Neuronal stem cell (in vitro differentiated cells): Measurements from ENCODE around the gene RFLNA.

Experiments
- DNase-seq: peaks from one replicate; pipeline ENCODE4 v3.0.0-alpha.2; 2013; ENCODE audit warnings: low spot score
- H2AFZ ChIP-seq: one replicate; pipeline ENCODE4 v1.6.1; 2013; ENCODE audit warnings: mild to moderate bottlenecking, low read length, inconsistent platforms
- H2AK5ac ChIP-seq: 2 replicates; pipeline ENCODE4 v1.6.1; 2013; ENCODE audit warnings: low read depth, mild to moderate bottlenecking, inconsistent platforms, low read length, moderate library complexity, mixed read lengths
- H2BK120ac ChIP-seq: 2 replicates; pipeline ENCODE4 v1.6.1; 2013; ENCODE audit warnings: low read depth, mild to moderate bottlenecking, inconsistent platforms, low read length, moderate library complexity, mixed read lengths
- H2BK12ac ChIP-seq: one replicate; pipeline ENCODE4 v1.6.1; 2013; ENCODE audit warnings: low read length, inconsistent platforms
- H2BK15ac ChIP-seq: 2 replicates; pipeline ENCODE4 v1.6.1; 2013; ENCODE audit warnings: mild to moderate bottlenecking, low read length, inconsistent platforms, mixed read lengths
- H2BK5ac ChIP-seq: one replicate; pipeline ENCODE4 v1.6.1; 2013; ENCODE audit warnings: inconsistent platforms, mild to moderate bottlenecking, low read length, moderate library complexity
- H3K14ac ChIP-seq: one replicate; pipeline ENCODE4 v1.6.1; 2013; ENCODE audit warnings: low read length, inconsistent platforms
- H3K18ac ChIP-seq: 2 replicates; pipeline ENCODE4 v1.6.1; 2013; ENCODE audit warnings: low read length, inconsistent platforms
- H3K23ac ChIP-seq: 2 replicates; pipeline ENCODE4 v1.6.1; 2013; ENCODE audit warnings: low read depth, mild to moderate bottlenecking, mixed read lengths, low read length, inconsistent platforms; ENCODE audit not compliant: poor library complexity
- H3K27ac ChIP-seq: replicated peaks from 3 replicates; pipeline ENCODE4 v1.5.1; 2013; ENCODE audit warnings: low read length, inconsistent platforms
- H3K27me3 ChIP-seq, 3 experiments: 2 replicates each; pipeline ENCODE4 v1.6.1; 2013; ENCODE audit warnings: low read length in 3 of 3, mild to moderate bottlenecking in 2 of 3, inconsistent platforms in 1 of 3, low read depth in 1 of 3, mixed read lengths in 1 of 3, moderate library complexity in 1 of 3; ENCODE audit not compliant: control insufficient read depth in 3 of 3, insufficient read depth in 3 of 3
- H3K36me3 ChIP-seq, 2 donors: replicated peaks in 1 of 2; 2 replicates each; pipeline ENCODE4 v1.6.1; 2013; ENCODE audit warnings: low read length in 2 of 2; ENCODE audit not compliant: control insufficient read depth in 2 of 2, insufficient read depth in 2 of 2
- H3K4ac ChIP-seq: 2 replicates; pipeline ENCODE4 v1.6.1; 2013; ENCODE audit warnings: inconsistent platforms, mild to moderate bottlenecking, low read length, moderate library complexity
- H3K4me1 ChIP-seq, 2 donors: 1 replicate in 1 of 2; 2 replicates in 1 of 2; pipeline ENCODE4 v1.6.1; 2013; ENCODE audit warnings: low read length in 2 of 2, low read depth in 1 of 2; ENCODE audit not compliant: control insufficient read depth in 2 of 2, insufficient read depth in 1 of 2
- H3K4me2 ChIP-seq: one replicate; pipeline ENCODE4 v1.6.1; 2013; ENCODE audit warnings: mild to moderate bottlenecking, low read length, inconsistent platforms; ENCODE audit not compliant: insufficient read depth, poor library complexity, severe bottlenecking
- H3K4me3 ChIP-seq, 2 donors: 2 replicates each; pipeline ENCODE4 v1.5.1; 2013; ENCODE audit warnings: low read length in 2 of 2, mild to moderate bottlenecking in 2 of 2, inconsistent platforms in 1 of 2, moderate library complexity in 1 of 2
- H3K79me1 ChIP-seq: one replicate; pipeline ENCODE4 v1.6.1; 2013; ENCODE audit warnings: low read depth, mild to moderate bottlenecking, inconsistent platforms, low read length, moderate library complexity
- H3K9ac ChIP-seq: one replicate; pipeline ENCODE4 v1.6.1; 2013; ENCODE audit warnings: mild to moderate bottlenecking, low read depth, low read length, inconsistent platforms; ENCODE audit not compliant: poor library complexity
- H3K9me3 ChIP-seq, 2 donors: replicated peaks in 1 of 2; 2 replicates each; pipeline versions ENCODE3 to v1.6.1; 2013; ENCODE audit warnings: low read length in 2 of 2, mild to moderate bottlenecking in 2 of 2, inconsistent platforms in 1 of 2, low read depth in 1 of 2, mixed read lengths in 1 of 2, moderate library complexity in 1 of 2; ENCODE audit not compliant: control insufficient read depth in 2 of 2, insufficient read depth in 1 of 2
- H4K8ac ChIP-seq: one replicate; pipeline ENCODE4 v1.6.1; 2013; ENCODE audit warnings: low read depth, mild to moderate bottlenecking, inconsistent platforms, low read length, moderate library complexity
- H4K91ac ChIP-seq: one replicate; pipeline ENCODE4 v1.6.1; 2013; ENCODE audit warnings: low read length, low read depth, mild to moderate bottlenecking, inconsistent platforms; ENCODE audit not compliant: poor library complexity
- WGBS, 2 donors: extraction: QIAGEN DNeasy Blood & Tissue Kit; methylation state at CpG; one replicate each; pipeline ENCODE4 v1.1.7; 2013; ENCODE audit warnings: missing lambda C conversion rate in 2 of 2, mixed read lengths in 1 of 2; ENCODE audit not compliant: insufficient read length in 2 of 2, insufficient replicate concordance in 1 of 2; ENCODE audit errors: extremely low coverage in 2 of 2; 5-methylcytosine and 5-hydroxymethylcytosine counted together

RFLNA gene

GRCh38 chr12:124357616-124358015 lies 62.7 kb downstream of the RFLNA start:
- DNase-seq: no peak
- H2BK5ac ChIP-seq: no peak overlapping the region
- no peak overlapping the region for H3K27ac ChIP-seq
- no peaks in the 10 kb centered on the region for H3K27me3 ChIP-seq
- H2AFZ ChIP-seq: no peak overlapping the region
- no CpG with 5 or more reads among the region's 15 CpGs for WGBS, 2 donors
- H3K9me3 ChIP-seq: peaks cover 0 to 4% of the 10 kb centered on the region in 2 donors
- H2BK12ac ChIP-seq: no peak overlapping the region
- no peak overlapping the region for H2BK120ac ChIP-seq
- peak overlapping the region; percentile 92 for H4K91ac ChIP-seq
- no peak overlapping the region for H2AK5ac ChIP-seq
- no peak overlapping the region for H3K18ac ChIP-seq
- H3K79me1 ChIP-seq: peaks cover 6% of the 10 kb centered on the region
- no peak overlapping the region for H3K4ac ChIP-seq
- H3K4me1 ChIP-seq: no peaks in the 10 kb centered on the region
- no peak overlapping the region for H2BK15ac ChIP-seq
- H3K36me3 ChIP-seq: peaks cover 51 to 66% of the 10 kb centered on the region in 2 donors
- peak overlapping the region; percentile 80 for H3K23ac ChIP-seq
- H3K4me2 ChIP-seq: no peak overlapping the region
- H3K9ac ChIP-seq: no peak overlapping the region
- no peak overlapping the region for H3K4me3 ChIP-seq
- peak overlapping the region; percentile 96 for H4K8ac ChIP-seq
- no peak overlapping the region for H3K14ac ChIP-seq

DNA sequence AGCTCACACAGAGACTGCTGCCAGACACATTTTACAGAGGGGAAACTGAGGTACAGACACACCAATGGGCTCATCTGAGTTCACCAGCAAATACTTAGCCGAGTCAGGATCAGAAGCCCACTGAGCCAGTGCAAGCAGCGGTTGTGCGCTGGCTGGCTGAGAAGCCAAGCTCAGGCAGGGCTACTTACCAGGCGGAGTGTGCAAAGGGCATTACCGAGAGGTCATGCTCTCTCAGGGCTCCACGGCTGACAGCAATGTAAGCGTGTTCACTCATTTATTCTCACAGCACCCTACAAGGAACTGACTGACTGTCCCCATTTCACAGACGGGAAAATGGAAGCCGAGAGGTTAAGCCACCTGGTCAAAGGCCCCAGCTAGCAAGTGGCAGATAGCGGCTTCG lies 63.7 kb downstream of the RFLNA start:
- no peak overlapping the region for H3K14ac ChIP-seq
- H2BK12ac ChIP-seq: no peak overlapping the region
- no peak for DNase-seq
- no peaks in the 10 kb centered on the region for H3K4me1 ChIP-seq
- H2AFZ ChIP-seq: no peak overlapping the region
- H3K4me3 ChIP-seq: no peak overlapping the region
- H3K9me3 ChIP-seq: peaks cover 0 to 4% of the 10 kb centered on the region in 2 donors
- H2BK5ac ChIP-seq: no peak overlapping the region
- no peak overlapping the region for H3K4ac ChIP-seq
- H3K4me2 ChIP-seq: no peak overlapping the region
- H2BK120ac ChIP-seq: no peak overlapping the region
- H3K27me3 ChIP-seq: no peaks in the 10 kb centered on the region
- no peak overlapping the region for H3K18ac ChIP-seq
- H3K9ac ChIP-seq: no peak overlapping the region
- no peak overlapping the region for H2BK15ac ChIP-seq
- peaks cover 42 to 56% of the 10 kb centered on the region in 2 donors for H3K36me3 ChIP-seq
- H4K91ac ChIP-seq: no peak overlapping the region
- no peak overlapping the region for H4K8ac ChIP-seq
- H3K79me1 ChIP-seq: peaks cover 6% of the 10 kb centered on the region
- H3K23ac ChIP-seq: no peak overlapping the region
- no CpG with 5 or more reads among the region's 11 CpGs for WGBS, 2 donors
- H3K27ac ChIP-seq: no peak overlapping the region
- no peak overlapping the region for H2AK5ac ChIP-seq

GRCh38 chr12:124359671-124360581 lies 65.0 kb downstream of the RFLNA start:
- H3K27ac ChIP-seq: no peak overlapping the region
- peaks cover 0 to 4% of the 10 kb centered on the region in 2 donors for H3K9me3 ChIP-seq
- H2AK5ac ChIP-seq: no peak overlapping the region
- no peak overlapping the region for H3K9ac ChIP-seq
- no peak overlapping the region for H3K4me2 ChIP-seq
- H2BK15ac ChIP-seq: no peak overlapping the region
- no peak for DNase-seq
- H3K18ac ChIP-seq: no peak overlapping the region
- H3K4me3 ChIP-seq: no peak overlapping the region
- no peak overlapping the region for H4K8ac ChIP-seq
- H3K27me3 ChIP-seq: no peaks in the 10 kb centered on the region
- H2BK5ac ChIP-seq: peak overlapping the region; percentile 42
- H2AFZ ChIP-seq: no peak overlapping the region
- WGBS, 2 donors: no CpG with 5 or more reads among the region's 37 CpGs
- no peak overlapping the region for H3K14ac ChIP-seq
- H2BK12ac ChIP-seq: no peak overlapping the region
- no peak overlapping the region for H2BK120ac ChIP-seq
- H3K79me1 ChIP-seq: peaks cover 8% of the 10 kb centered on the region
- H3K4me1 ChIP-seq: no peaks in the 10 kb centered on the region
- no peak overlapping the region for H3K23ac ChIP-seq
- no peak overlapping the region for H3K4ac ChIP-seq
- peaks cover 36 to 46% of the 10 kb centered on the region in 2 donors for H3K36me3 ChIP-seq
- H4K91ac ChIP-seq: no peak overlapping the region

DNA sequence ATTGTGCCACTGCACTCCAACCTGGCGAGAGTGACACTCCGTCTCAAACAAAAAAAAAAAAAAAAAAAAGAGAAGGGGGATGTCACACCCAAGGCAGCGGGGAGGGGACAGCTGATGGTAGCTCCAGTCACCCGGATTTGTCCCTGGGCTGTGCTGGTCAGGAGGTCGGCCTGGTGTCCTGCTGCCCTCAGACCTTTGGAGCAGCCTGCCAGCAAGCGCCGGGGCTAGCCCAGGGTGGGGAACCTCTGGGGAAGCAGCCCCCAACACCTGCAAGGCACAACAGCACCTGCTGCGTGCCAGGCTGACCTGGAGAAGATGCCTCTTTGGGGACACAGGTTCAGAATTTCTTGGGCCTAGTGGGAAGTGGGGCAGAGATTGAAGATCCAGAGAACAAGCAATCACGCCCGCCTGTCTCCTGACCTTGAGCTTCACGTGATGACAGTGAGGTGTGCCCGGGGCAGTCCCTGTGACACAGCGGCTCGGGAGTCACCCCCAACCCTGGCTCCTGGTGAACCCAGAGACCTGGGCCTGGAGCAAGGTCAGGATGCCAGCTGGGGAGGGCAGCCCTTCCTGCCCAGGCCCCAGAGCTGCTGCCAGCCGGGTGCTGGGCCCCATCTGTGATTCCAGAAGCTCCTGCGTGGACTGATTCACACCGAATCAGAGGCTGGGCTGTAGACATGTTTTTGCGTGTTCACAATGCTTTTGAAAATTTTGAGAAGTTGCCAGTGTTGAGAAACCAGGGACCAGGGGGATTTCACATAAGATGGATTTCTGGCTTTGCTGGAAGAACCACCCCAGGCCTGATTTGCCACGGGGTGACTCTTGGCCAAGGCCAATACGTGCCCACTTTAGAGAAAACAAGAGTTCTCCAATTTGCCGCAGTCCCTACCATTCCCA lies 66.4 kb downstream of the RFLNA start:
- no CpG with 5 or more reads among the region's 21 CpGs for WGBS, 2 donors
- Histone ChIP-seq H3K9ac (peak overlapping the region; percentile 60), H2BK120ac (no peak overlapping the region), H3K27ac (no peak overlapping the region), H3K9me3 (peaks cover 0 to 3% of the 10 kb centered on the region in 2 donors), H2BK15ac (no peak overlapping the region), H3K4ac (no peak overlapping the region), H4K8ac (no peak overlapping the region), H4K91ac (no peak overlapping the region), H3K4me3 (no peak overlapping the region), H3K23ac (no peak overlapping the region), H3K4me2 (no peak overlapping the region), H3K27me3 (no peaks in the 10 kb centered on the region), H2BK5ac (peak overlapping the region; percentile 13), H3K79me1 (peaks cover 13% of the 10 kb centered on the region), H3K36me3 (peaks cover 29 to 38% of the 10 kb centered on the region in 2 donors), H3K14ac (peak overlapping the region; percentile 21), H2AFZ (no peak overlapping the region), H3K4me1 (no peaks in the 10 kb centered on the region), H2BK12ac (no peak overlapping the region), H3K18ac (peak overlapping the region; percentile 35), H2AK5ac (no peak overlapping the region)
- DNase-seq: no peak
